HUES64 (cell line): ENCODE results near the gene SLC43A1.

Experiments
- H3K27ac ChIP-seq: 2 replicates; pipeline ENCODE4 v1.7.0; 2013; ENCODE audit warnings: low read depth, low read length, inconsistent platforms
- H3K27me3 ChIP-seq: 2 replicates; pipeline ENCODE4 v1.6.1; 2013; ENCODE audit warnings: mild to moderate bottlenecking, low read length; ENCODE audit not compliant: insufficient read depth
- H3K36me3 ChIP-seq: 2 replicates; pipeline ENCODE4 v1.6.1; 2013; ENCODE audit warnings: mild to moderate bottlenecking, low read length; ENCODE audit not compliant: insufficient read depth
- H3K4me1 ChIP-seq: 2 replicates; pipeline ENCODE4 v1.6.1; 2013; ENCODE audit warnings: mild to moderate bottlenecking, low read length, moderate library complexity; ENCODE audit not compliant: insufficient read depth
- H3K4me3 ChIP-seq: 2 replicates; pipeline ENCODE4 v1.5.1; 2013; ENCODE audit warnings: mild to moderate bottlenecking, low read length, moderate library complexity
- H3K9ac ChIP-seq: 2 replicates; pipeline ENCODE4 v1.6.1; 2013; ENCODE audit warnings: mild to moderate bottlenecking, low read depth, low read length
- H3K9me3 ChIP-seq: 2 replicates; pipeline ENCODE4 v1.6.1; 2013; ENCODE audit warnings: low read depth, low read length; ENCODE audit not compliant: insufficient read depth
- WGBS: fragments of 150-250, 120-280 bp; methylation state at CpG from one replicate; pipeline ENCODE4 v1.1.7; 2013; ENCODE audit warnings: missing lambda C conversion rate; 5-methylcytosine and 5-hydroxymethylcytosine counted together

The SLC43A1 gene

GRCh38 chr11:57506522-57506921, 9.0 kb downstream of the SLC43A1 start:
- Histone ChIP-seq H3K4me1 (no peaks in the 10 kb centered on the region), H3K36me3 (no peaks in the 10 kb centered on the region), H3K27ac (no peak overlapping the region), H3K9me3 (no peaks in the 10 kb centered on the region), H3K27me3 (no peaks in the 10 kb centered on the region), H3K4me3 (no peak overlapping the region), H3K9ac (no peak overlapping the region)
- WGBS: 93% methylated on average over 1 of the region's 1 CpG

- no peak overlapping the region for H3K9ac ChIP-seq
- H3K4me3 ChIP-seq: no peak overlapping the region
- no peaks in the 10 kb centered on the region for H3K36me3 ChIP-seq
- H3K9me3 ChIP-seq: no peaks in the 10 kb centered on the region
- no peaks in the 10 kb centered on the region for H3K27me3 ChIP-seq
- H3K27ac ChIP-seq: no peak overlapping the region
- WGBS: 92% methylated on average over 4 of the region's 4 CpGs
- H3K4me1 ChIP-seq: peaks cover 8% of the 10 kb centered on the region
These were observed 11.0 kb downstream of the SLC43A1 start for GRCh38 chr11:57504511-57504910.

- Histone ChIP-seq H3K4me3 (no peak overlapping the region), H3K27me3 (no peaks in the 10 kb centered on the region), H3K27ac (no peak overlapping the region), H3K9ac (no peak overlapping the region), H3K9me3 (no peaks in the 10 kb centered on the region), H3K36me3 (no peaks in the 10 kb centered on the region), H3K4me1 (peaks cover 8% of the 10 kb centered on the region)
These were observed 12.6 kb downstream of the SLC43A1 start for GRCh38 chr11:57502870-57503269.

GRCh38 chr11:57502376-57502775, 13.1 kb downstream of the SLC43A1 start:
- Histone ChIP-seq H3K27ac (no peak overlapping the region), H3K4me1 (peaks cover 8% of the 10 kb centered on the region), H3K9me3 (no peaks in the 10 kb centered on the region), H3K27me3 (no peaks in the 10 kb centered on the region), H3K36me3 (no peaks in the 10 kb centered on the region), H3K4me3 (no peak overlapping the region), H3K9ac (no peak overlapping the region)
- WGBS: 86% methylated on average over 3 of the region's 3 CpGs

- peaks cover 8% of the 10 kb centered on the region for H3K4me1 ChIP-seq
- no peaks in the 10 kb centered on the region for H3K9me3 ChIP-seq
- no peak overlapping the region for H3K27ac ChIP-seq
- WGBS: 89% methylated on average over 4 of the region's 4 CpGs
- no peak overlapping the region for H3K9ac ChIP-seq
- no peaks in the 10 kb centered on the region for H3K27me3 ChIP-seq
- no peaks in the 10 kb centered on the region for H3K36me3 ChIP-seq
- H3K4me3 ChIP-seq: no peak overlapping the region
These were observed 13.5 kb downstream of the SLC43A1 start for GRCh38 chr11:57501953-57502352.

DNA sequence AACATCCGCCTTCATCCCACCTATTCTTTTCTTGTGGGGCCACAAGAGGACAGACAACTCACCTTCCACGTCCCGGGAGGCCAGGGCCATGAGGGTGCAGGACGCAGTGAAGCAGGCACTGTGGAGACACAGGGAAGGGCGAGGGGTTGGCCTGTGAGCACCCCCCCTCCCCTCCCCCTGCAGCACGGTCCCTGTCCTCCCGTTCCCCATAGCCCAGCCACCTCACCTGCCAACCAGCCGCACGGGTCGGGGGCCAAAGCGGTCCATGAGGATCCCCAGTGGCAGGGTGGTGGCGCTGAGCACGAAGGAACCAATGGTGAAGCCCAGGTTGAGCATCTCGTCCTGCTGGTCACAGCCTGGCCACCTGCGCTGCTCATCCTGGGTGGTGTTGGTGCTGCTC, 14.6 kb downstream of the SLC43A1 start:
- peaks cover 8% of the 10 kb centered on the region for H3K4me1 ChIP-seq
- H3K4me3 ChIP-seq: no peak overlapping the region
- no peak overlapping the region for H3K27ac ChIP-seq
- no peaks in the 10 kb centered on the region for H3K27me3 ChIP-seq
- 88% methylated on average over 15 of the region's 15 CpGs for WGBS
- no peak overlapping the region for H3K9ac ChIP-seq
- H3K9me3 ChIP-seq: no peaks in the 10 kb centered on the region
- H3K36me3 ChIP-seq: no peaks in the 10 kb centered on the region; the same call in 1 of the 2 replicates

DNA sequence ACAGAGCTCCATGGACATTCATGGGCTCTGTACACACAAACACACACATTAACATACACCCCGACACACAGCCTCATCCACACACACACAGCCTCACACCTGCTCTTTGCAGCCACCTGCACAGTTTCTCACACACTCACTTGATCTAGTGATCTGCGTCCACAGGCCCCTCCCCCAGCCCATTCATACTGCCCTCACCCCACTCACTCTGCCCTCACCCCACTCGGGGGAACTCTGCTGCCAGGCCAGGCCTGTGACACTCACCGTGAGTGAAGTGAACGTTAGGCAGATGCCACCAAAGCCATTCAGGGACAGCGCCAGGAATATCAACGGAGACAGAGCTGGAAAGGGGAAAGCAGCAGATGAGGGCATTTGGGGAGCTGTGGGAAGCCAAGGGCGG, 15.0 kb downstream of the SLC43A1 start:
- Histone ChIP-seq H3K27me3 (no peaks in the 10 kb centered on the region), H3K4me3 (no peak overlapping the region), H3K9ac (no peak overlapping the region), H3K4me1 (peaks cover 8% of the 10 kb centered on the region), H3K36me3 (peaks cover 4% of the 10 kb centered on the region; the same call in 1 of the 2 replicates), H3K27ac (no peak overlapping the region), H3K9me3 (no peaks in the 10 kb centered on the region)
- WGBS: 83% methylated on average over 8 of the region's 8 CpGs

- H3K4me3 ChIP-seq: peak overlapping the region; percentile 26
- peaks cover 8% of the 10 kb centered on the region for H3K4me1 ChIP-seq
- 39% methylated on average over 11 of the region's 12 CpGs for WGBS
- H3K27me3 ChIP-seq: no peaks in the 10 kb centered on the region
- peak overlapping the region; percentile 25; the same call in 1 of the 2 replicates for H3K27ac ChIP-seq
- no peak overlapping the region for H3K9ac ChIP-seq
- H3K9me3 ChIP-seq: no peaks in the 10 kb centered on the region
- peaks cover 4% of the 10 kb centered on the region; the same call in 1 of the 2 replicates for H3K36me3 ChIP-seq
These were observed 15.5 kb downstream of the SLC43A1 start for GRCh38 chr11:57499983-57500461.

DNA sequence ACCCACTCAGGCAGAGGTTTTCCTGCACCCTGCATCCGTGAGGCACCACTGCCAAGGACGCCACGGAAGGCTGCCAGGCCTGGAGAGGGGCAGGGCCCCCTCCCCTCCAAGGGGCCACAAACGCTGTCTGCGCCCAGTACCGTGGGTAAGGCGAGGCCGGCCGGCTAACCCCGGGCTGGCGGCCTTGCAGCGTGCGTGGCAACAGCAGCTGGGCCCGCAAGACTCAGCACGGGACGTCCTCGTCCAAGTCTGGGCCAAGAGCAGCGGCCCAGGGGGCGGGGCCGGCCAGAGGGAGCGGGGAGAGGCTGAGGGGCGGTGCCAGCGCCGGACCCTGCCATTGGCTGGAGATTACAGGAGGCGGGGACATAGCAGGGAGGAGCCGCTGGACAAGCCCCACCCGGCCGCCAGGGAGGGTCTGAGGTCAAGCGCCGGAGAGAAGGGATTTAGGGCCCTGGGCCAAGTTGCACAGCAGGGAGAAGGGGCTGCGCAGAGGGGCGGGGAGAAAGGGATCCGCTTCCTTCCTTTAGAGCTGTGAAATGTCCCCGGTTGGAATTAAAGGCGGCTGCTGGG, 16.0 kb downstream of the SLC43A1 start:
- WGBS: 6% methylated on average over 35 of the region's 35 CpGs
- H3K9ac ChIP-seq: peak overlapping the region; percentile 64; the same call in 1 of the 2 replicates

DNA sequence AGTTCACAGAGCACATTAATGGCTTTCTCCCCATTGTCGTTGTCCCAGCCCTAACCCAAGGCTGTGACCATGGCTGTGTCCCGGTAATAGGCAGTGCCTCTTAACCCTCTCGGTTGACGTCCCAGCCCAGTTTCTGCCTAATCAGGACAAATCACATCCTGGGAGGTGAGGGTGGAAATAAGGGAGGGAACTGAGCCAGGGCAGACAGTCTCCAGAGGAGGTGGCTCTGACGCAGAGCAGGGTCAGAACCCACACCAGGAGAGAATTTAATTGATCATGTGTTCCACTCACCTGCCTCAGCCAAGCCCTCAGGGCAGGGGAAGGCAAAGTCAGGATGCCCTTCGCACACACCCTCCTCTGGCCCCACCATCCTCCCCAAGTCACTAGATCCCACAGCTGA, 17.0 kb downstream of the SLC43A1 start:
- Histone ChIP-seq H3K9me3 (no peaks in the 10 kb centered on the region), H3K9ac (no peak overlapping the region), H3K4me3 (no peak overlapping the region), H3K4me1 (peaks cover 11% of the 10 kb centered on the region), H3K27me3 (no peaks in the 10 kb centered on the region), H3K27ac (no peak overlapping the region), H3K36me3 (peaks cover 9% of the 10 kb centered on the region; the same call in 1 of the 2 replicates)
- 87% methylated on average over 6 of the region's 6 CpGs for WGBS

More for the DNA sequence above, 16.0 kb downstream of the SLC43A1 start:
- peak overlapping the region; percentile 26 for H3K4me3 ChIP-seq
- no peaks in the 10 kb centered on the region for H3K9me3 ChIP-seq
- H3K4me1 ChIP-seq: peaks cover 8% of the 10 kb centered on the region
- H3K27ac ChIP-seq: peak overlapping the region; percentile 25; the same call in 1 of the 2 replicates
- H3K36me3 ChIP-seq: peaks cover 4% of the 10 kb centered on the region; the same call in 1 of the 2 replicates
- H3K27me3 ChIP-seq: no peaks in the 10 kb centered on the region

GRCh38 chr11:57497303-57498247, 17.9 kb downstream of the SLC43A1 start:
- H3K4me3 ChIP-seq: no peak overlapping the region
- H3K27me3 ChIP-seq: no peaks in the 10 kb centered on the region
- no peak overlapping the region for H3K9ac ChIP-seq
- WGBS: 90% methylated on average over 15 of the region's 15 CpGs
- peaks cover 9% of the 10 kb centered on the region; the same call in 1 of the 2 replicates for H3K36me3 ChIP-seq
- H3K4me1 ChIP-seq: peaks cover 11% of the 10 kb centered on the region
- no peaks in the 10 kb centered on the region for H3K9me3 ChIP-seq
- no peak overlapping the region for H3K27ac ChIP-seq
